MM.1S (cell line): ENCODE results near the gene KCNJ18.
"Not testable (repeated sequence)": the region's sequence is repeated elsewhere in the genome, so short reads cannot be mapped to it uniquely, and the experiment has no call there.

Source experiments
- DNase-seq: peaks from one replicate; pipeline ENCODE4 v3.0.0-alpha.2; 2015
- H2AFZ ChIP-seq: fragments of 300-600 bp; sonication (generic); 2 replicates; pipeline ENCODE4 v1.6.0; 2016; ENCODE audit warnings: antibody characterized with exemption, low read length
- H3F3A ChIP-seq: fragments of 300-600 bp; sonication (generic); 2 replicates; pipeline ENCODE4 v1.6.1; 2016; ENCODE audit warnings: mild to moderate bottlenecking, antibody characterized with exemption, low read length, moderate library complexity, mixed read lengths; ENCODE audit not compliant: insufficient read depth
- H3K27ac ChIP-seq: fragments of 300-600 bp; sonication (generic); 2 replicates; pipeline ENCODE4 v1.5.1; 2016; ENCODE audit warnings: mild to moderate bottlenecking, low read length
- H3K27me3 ChIP-seq: fragments of 300-600 bp; sonication (generic); replicated peaks from 2 replicates; pipeline ENCODE4 v1.6.0; 2016; ENCODE audit warnings: low read length; ENCODE audit not compliant: insufficient read depth
- H3K36me3 ChIP-seq: fragments of 300-600 bp; sonication (generic); replicated peaks from 2 replicates; pipeline ENCODE4 v1.6.1; 2016; ENCODE audit warnings: mild to moderate bottlenecking, low read length, mixed read lengths; ENCODE audit not compliant: insufficient read depth
- H3K4me1 ChIP-seq: fragments of 300-600 bp; sonication (generic); 2 replicates; pipeline ENCODE4 v1.6.1; 2016; ENCODE audit warnings: low read length, mixed read lengths
- H3K4me2 ChIP-seq: fragments of 300-600 bp; sonication (generic); 2 replicates; pipeline ENCODE4 v1.6.0; 2016; ENCODE audit warnings: low read depth, low read length
- H3K4me3 ChIP-seq: fragments of 300-600 bp; sonication (generic); 2 replicates; pipeline ENCODE4 v1.5.1; 2016; ENCODE audit warnings: low read length, mixed read lengths
- H3K79me2 ChIP-seq: fragments of 300-600 bp; sonication (generic); 2 replicates; pipeline ENCODE4 v1.6.1; 2016; ENCODE audit warnings: mixed run types, low read length, mixed read lengths
- H3K9ac ChIP-seq: fragments of 300-600 bp; sonication (generic); 2 replicates; pipeline ENCODE4 v1.6.1; 2016; ENCODE audit warnings: low read length, mixed read lengths
- H3K9me2 ChIP-seq: fragments of 300-600 bp; sonication (generic); replicated peaks from 2 replicates; pipeline ENCODE4 v1.6.1; 2016; ENCODE audit warnings: mild to moderate bottlenecking, low read length, mixed read lengths; ENCODE audit not compliant: insufficient read depth
- H3K9me3 ChIP-seq: fragments of 300-600 bp; sonication (generic); replicated peaks from 2 replicates; pipeline ENCODE4 v1.6.1; 2016; ENCODE audit warnings: mild to moderate bottlenecking, low read length, mixed read lengths; ENCODE audit not compliant: insufficient read depth
- H4K20me1 ChIP-seq: fragments of 300-600 bp; sonication (generic); 2 replicates; pipeline ENCODE4 v1.6.1; 2016; ENCODE audit warnings: mild to moderate bottlenecking, low read length, moderate library complexity, mixed read lengths; ENCODE audit not compliant: insufficient read depth
- EZH2 ChIP-seq: fragments of 300-600 bp; sonication (generic); optimal IDR thresholded peaks from 2 replicates; pipeline ENCODE3; 2017; ENCODE audit warnings: low read depth, mild to moderate bottlenecking, antibody characterized with exemption, low read length, mixed read lengths
- EZH2phosphoT487 ChIP-seq: fragments of 300-600 bp; sonication (generic); IDR thresholded peaks from 2 replicates; pipeline ENCODE4 v1.6.1; 2018; ENCODE audit warnings: antibody characterized with exemption, low read length
- TF ChIP-seq, protein P1 (sequence below): fragments of 300-600 bp; sonication (generic); IDR thresholded peaks from 2 replicates; pipeline ENCODE4 v1.5.1; 2016; ENCODE audit warnings: antibody characterized with exemption, low read length, mixed read lengths

Gene KCNJ18

DNA sequence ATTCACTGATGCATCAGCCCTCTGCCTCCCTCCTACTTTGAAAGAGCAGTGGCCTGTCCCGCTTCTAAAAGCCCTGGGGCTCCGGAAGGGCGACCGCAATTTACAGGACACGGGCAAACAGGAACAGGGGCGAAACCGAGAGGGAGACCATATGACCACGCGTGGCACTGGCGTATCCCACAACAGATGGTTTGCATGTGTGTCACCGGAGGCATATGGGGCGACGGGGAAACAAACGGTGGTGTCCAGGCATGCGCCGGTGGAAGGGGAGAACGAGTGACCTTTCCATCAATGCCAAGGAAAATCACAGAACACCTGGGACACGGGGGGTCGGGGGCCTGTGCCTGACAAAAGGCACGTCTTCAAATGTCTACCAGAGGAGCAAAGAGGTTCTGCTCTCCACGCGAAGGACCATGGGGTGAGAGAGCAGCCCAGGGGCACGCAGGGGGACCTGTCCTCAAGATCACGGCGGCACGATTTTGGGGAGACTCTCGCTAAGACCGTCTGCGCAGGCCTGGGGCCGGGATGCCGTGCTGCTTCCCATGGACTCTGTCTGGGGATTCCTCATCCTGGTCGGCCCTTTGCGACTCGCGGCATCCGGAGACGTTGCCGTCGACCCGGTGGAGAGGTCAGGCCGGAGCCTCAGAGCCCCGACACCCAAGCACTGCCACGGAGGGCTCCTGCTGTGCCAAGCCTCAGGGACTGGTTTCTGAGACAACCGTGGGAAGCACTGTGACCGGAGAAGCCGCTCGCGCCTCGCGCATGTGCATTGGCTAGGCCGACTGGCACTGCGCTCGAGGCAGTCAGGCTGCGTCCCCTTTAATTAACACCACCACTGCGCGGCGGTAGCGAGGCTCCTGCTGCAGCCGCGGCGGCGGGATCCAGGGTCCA, 12.8 kb upstream of the KCNJ18 start:
- H3K9me2 ChIP-seq, result no peaks in the 10 kb centered on the region
- H3K79me2 ChIP-seq, result no peaks in the 10 kb centered on the region
- no peak for DNase-seq
- TF ChIP-seq EZH2phosphoT487 (no peak), EZH2 (no peak)
- TF ChIP-seq, protein P1, sequence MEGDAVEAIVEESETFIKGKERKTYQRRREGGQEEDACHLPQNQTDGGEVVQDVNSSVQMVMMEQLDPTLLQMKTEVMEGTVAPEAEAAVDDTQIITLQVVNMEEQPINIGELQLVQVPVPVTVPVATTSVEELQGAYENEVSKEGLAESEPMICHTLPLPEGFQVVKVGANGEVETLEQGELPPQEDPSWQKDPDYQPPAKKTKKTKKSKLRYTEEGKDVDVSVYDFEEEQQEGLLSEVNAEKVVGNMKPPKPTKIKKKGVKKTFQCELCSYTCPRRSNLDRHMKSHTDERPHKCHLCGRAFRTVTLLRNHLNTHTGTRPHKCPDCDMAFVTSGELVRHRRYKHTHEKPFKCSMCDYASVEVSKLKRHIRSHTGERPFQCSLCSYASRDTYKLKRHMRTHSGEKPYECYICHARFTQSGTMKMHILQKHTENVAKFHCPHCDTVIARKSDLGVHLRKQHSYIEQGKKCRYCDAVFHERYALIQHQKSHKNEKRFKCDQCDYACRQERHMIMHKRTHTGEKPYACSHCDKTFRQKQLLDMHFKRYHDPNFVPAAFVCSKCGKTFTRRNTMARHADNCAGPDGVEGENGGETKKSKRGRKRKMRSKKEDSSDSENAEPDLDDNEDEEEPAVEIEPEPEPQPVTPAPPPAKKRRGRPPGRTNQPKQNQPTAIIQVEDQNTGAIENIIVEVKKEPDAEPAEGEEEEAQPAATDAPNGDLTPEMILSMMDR, result no peak
- H3K9me3 ChIP-seq, result no peaks in the 10 kb centered on the region
- no peak overlapping the region for H3K4me2 ChIP-seq
- H3F3A ChIP-seq, result no peaks in the 10 kb centered on the region
- no peak overlapping the region for H3K4me3 ChIP-seq
- H3K27me3 ChIP-seq, result peaks cover under 1% of the 10 kb centered on the region; the same call in 1 of the 2 replicates
- H4K20me1 ChIP-seq, result no peaks in the 10 kb centered on the region
- no peak overlapping the region for H2AFZ ChIP-seq
- H3K4me1 ChIP-seq, result no peaks in the 10 kb centered on the region
- H3K9ac ChIP-seq, result no peak overlapping the region
- no peaks in the 10 kb centered on the region for H3K36me3 ChIP-seq
- no peak overlapping the region for H3K27ac ChIP-seq

DNA sequence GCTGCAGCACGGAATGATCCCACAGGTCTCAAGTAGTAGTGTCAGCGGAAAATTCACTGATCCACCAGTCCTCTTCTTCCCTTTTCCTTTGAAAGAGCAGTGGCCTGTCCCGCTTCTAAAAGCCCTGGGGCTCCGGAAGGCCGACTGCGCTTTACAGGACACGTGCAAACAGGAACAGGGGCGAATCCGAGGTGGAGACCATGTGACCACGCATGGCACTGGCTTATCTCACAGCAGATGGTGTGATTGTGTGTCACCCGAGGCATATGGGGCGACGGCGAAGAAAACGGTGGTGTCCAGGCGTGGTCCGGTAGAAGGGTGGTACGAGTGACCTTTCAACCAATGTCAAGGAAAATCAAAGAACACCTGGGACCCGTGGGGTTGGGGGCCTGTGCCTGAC, 12.0 kb upstream of the KCNJ18 start:
- Histone ChIP-seq H3F3A (no peaks in the 10 kb centered on the region), H3K9me2 (no peaks in the 10 kb centered on the region), H3K36me3 (no peaks in the 10 kb centered on the region), H2AFZ (no peak overlapping the region), H3K27me3 (no peaks in the 10 kb centered on the region; the same call in 1 of the 2 replicates), H4K20me1 (no peaks in the 10 kb centered on the region), H3K27ac (no peak overlapping the region), H3K4me1 (no peaks in the 10 kb centered on the region), H3K9ac (no peak overlapping the region), H3K4me2 (no peak overlapping the region), H3K79me2 (no peaks in the 10 kb centered on the region), H3K9me3 (no peaks in the 10 kb centered on the region), H3K4me3 (no peak overlapping the region)
- DNase-seq, result no peak
- no peak for TF ChIP-seq EZH2
- no peak for TF ChIP-seq EZH2phosphoT487

DNA sequence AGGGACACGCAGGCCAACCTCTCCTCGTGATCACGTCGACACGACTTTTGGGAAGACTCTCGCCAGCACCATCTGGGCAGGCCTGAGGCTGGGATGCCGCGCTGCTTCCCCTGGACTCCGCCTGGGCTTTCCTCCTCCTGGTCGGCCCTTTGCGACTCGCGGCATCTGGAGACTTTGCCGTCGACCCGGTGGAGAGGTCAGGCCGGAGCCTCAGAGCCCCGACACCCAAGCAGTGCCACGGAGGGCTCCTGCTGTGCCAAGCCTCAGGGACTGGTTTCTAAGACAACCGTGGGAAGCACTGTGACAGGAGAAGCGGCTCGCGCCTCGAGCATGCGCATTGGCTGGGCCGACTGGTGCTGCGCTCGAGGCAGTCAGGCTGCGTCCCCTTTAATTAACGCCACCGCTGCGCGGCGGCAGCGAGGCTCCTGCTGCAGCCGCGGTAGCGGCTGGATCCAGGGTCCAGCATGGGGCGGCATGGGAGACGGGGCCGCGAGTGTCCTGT, 11.4 kb upstream of the KCNJ18 start:
- H3K27ac ChIP-seq, H3K4me1 ChIP-seq, H3K4me2 ChIP-seq, H2AFZ ChIP-seq, H3K9ac ChIP-seq, H3K4me3 ChIP-seq, H3K79me2 ChIP-seq, H3K36me3 ChIP-seq, H3K27me3 ChIP-seq, DNase-seq, H3F3A ChIP-seq, H3K9me3 ChIP-seq, H3K9me2 ChIP-seq, H4K20me1 ChIP-seq: not testable (repeated sequence)

DNA sequence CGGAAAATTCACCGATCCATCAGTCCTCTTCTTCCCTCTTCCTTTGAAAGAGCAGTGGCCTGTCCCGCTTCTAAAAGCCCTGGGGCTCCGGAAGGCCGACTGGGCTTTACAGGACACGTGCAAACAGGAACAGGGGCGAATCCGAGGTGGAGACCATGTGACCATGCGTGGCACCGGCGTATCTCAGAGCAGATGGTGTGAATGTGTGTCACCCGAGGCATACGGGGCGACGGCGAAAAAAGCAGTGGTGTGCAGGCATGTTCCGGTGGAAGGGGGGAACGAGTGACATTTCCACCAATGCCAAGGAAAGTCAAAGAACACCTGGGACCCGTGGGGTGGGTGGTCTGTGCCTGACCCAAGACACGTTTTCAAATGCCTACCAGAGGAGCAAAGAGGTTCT, 10.7 kb upstream of the KCNJ18 start:
- H3K27ac ChIP-seq, H3K79me2 ChIP-seq, DNase-seq, H3K4me3 ChIP-seq, H4K20me1 ChIP-seq, H3K27me3 ChIP-seq, H3K36me3 ChIP-seq, H3K9me3 ChIP-seq, H2AFZ ChIP-seq, H3K9ac ChIP-seq, H3K9me2 ChIP-seq, H3K4me1 ChIP-seq, H3F3A ChIP-seq, H3K4me2 ChIP-seq: not testable (repeated sequence)

DNA sequence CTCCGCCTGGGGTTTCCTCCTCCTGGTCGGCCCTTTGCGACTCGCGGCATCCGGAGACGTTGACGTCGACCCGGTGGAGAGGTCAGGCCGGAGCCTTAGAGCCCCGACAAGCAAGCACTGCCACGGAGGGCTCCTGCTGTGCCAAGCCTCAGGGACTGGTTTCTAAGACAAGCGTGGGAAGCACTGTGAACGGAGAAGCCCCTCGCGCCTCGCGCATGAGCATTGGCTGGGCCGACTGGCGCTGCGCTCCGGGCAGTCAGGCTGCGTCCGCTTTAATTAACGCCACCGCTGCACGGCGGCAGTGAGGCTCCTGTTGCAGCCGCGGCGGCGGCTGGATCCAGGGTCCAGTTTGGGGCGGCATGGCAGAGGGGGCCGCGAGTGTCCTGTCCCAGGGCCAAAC, 10.2 kb upstream of the KCNJ18 start:
- not testable (repeated sequence) for H3K9me2 ChIP-seq, H3K9ac ChIP-seq, H3K4me1 ChIP-seq, H3K4me2 ChIP-seq, H3K4me3 ChIP-seq, H3K9me3 ChIP-seq, H3K36me3 ChIP-seq, H4K20me1 ChIP-seq, H3F3A ChIP-seq, H2AFZ ChIP-seq, H3K27me3 ChIP-seq, H3K79me2 ChIP-seq, DNase-seq, H3K27ac ChIP-seq

DNA sequence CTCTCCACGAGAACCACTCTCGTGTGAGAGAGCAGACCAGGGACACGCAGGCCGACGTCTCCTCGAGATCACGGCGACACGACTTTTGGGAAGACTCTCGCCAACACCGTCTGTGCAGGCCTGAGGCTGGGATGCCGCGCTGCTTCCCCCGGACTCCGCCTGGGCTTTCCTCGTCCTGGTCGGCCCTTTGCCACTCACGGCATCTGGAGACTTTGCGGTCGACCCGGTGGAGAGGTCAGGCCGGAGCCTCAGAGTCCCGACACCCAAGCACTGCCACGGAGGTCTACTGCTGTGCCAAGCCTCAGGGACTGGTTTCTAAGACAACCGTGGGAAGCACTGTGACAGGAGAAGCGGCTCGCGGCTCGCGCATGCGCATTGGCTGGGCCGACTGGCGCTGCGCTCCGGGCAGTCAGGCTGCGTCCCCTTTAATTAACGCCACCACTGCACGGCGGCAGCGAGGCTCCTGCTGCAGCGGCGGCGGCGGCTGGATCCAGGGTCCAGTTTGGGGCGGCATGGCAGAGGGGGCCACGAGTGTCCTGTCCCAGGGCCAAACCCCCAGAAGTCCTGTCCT, 9.1 kb upstream of the KCNJ18 start:
- not testable (repeated sequence) for H3K79me2 ChIP-seq, H3K9me3 ChIP-seq, H3K9ac ChIP-seq, H3K36me3 ChIP-seq, H3K9me2 ChIP-seq, H3K4me1 ChIP-seq, H3K27me3 ChIP-seq, H2AFZ ChIP-seq, H3K4me2 ChIP-seq, H4K20me1 ChIP-seq, H3K27ac ChIP-seq, H3K4me3 ChIP-seq, DNase-seq, H3F3A ChIP-seq

DNA sequence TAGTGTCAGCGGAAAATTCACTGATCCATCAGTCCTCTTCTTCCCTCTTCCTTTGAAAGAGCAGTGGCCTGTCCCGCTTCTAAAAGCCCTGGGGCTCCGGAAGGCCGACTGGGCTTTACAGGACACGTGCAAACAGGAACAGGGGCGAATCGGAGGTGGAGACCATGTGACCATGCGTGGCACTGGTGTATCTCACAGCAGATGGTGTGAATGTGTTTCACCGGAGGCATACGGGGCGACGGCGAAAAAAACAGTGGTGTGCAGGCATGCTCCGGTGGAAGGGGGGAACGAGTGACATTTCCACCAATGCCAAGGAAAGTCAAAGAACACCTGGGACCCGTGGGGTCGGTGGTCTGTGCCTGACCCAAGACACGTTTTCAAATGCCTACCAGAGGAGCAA, 8.4 kb upstream of the KCNJ18 start:
- H3F3A ChIP-seq, H3K27ac ChIP-seq, H3K9me2 ChIP-seq, H3K4me1 ChIP-seq, H3K27me3 ChIP-seq, H3K4me3 ChIP-seq, H3K9ac ChIP-seq, DNase-seq, H3K36me3 ChIP-seq, H3K4me2 ChIP-seq, H4K20me1 ChIP-seq, H3K79me2 ChIP-seq, H2AFZ ChIP-seq, H3K9me3 ChIP-seq: not testable (repeated sequence)
